ENCODE measurements around the gene AMACR. TPM values are rescaled to one million over a fixed set of nuclear protein-coding genes. Genes with fewer than 3 reads are reported as not detected.

The AMACR gene
- total and polyA plus RNA-seq, 9 of the 15 experiments (the other 6 are each of a cell fraction or from before 2014, with no cell fraction given) = 0.72 to 4.6 (median 4.0) TPM

DNA sequence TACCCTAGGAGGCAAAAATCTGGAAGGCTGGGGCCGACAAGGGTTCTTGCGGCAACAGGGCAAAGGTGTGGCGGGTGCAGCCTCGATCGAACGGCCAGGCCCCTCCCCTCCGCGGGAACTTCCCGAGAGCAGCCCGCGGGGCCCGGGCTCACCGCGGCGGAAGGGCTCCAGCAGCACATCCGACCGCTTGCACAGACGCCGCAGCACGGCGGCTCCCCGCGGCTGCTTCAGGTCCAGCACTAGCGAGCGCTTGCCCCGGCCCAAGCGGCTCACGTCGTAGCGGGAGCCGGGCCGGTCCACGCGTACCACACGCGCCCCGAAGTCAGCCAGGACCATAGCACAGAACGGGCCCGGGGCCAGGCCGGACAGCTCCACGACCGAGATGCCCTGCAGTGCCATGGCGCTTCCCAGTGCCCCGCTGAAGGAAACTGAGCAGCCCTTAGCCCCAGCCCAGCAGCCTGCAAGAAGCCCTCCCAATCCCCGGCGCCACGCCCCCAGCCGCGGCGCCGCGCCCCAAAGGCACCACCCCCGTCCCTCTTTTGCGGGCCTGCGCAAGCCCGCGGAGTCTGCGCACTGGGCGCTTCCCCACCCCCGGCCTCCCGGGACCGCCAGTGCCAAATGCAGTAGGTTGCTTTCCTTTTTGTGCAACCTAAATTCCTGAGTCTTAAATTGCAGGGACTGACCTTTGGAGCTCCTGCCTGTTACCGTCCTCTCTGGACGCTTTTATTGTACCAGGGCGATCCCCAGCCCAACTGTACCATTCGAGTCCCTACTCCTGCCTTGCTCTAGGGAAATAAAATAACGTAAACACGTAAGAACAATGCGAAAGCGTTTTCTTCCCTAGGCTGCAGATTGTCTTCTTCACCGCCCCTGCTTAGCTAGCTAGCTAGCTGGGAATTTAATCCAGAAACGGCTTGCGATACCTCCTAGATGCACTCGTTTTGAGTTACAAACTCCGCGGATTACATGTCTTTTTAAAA lies at the start of gene AMACR (continued):
- TF ChIP-seq ZNF644 (tag; IDR thresholded peaks at IDR 0.05; ENCODE audit: low read depth) (no peak), SNIP1 (IDR thresholded peaks at IDR 0.05; ENCODE audit: low read depth) (no peak), ESRRB (CRISPR knock-in tag; IDR thresholded peaks at IDR 0.05; ENCODE audit: borderline replicate concordance) (no peak), ZNF584 (CRISPR knock-in tag; IDR thresholded peaks at IDR 0.05; ENCODE audit: low read depth) (no peak), ZNF696 (CRISPR knock-in tag; conservative IDR thresholded peaks at IDR 0.05) (no peak), POU5F1 (IDR thresholded peaks at IDR 0.05; ENCODE audit: borderline replicate concordance, low read depth, low read length, partially characterized antibody) (peak; percentile 32), ZNF212 (CRISPR knock-in tag; IDR thresholded peaks at IDR 0.05) (no peak), TAF9B (IDR thresholded peaks at IDR 0.05; ENCODE audit: partially characterized antibody) (peak; percentile 66), ZBTB7A (IDR thresholded peaks at IDR 0.05; ENCODE audit: borderline replicate concordance, control insufficient read depth, low read depth, low read length) (peak; percentile 64; the same call in 1 of the 2 replicates), OTX1 (CRISPR knock-in tag; IDR thresholded peaks at IDR 0.05) (peak; percentile 8; the same call in 1 of the 2 replicates), SMARCC2 (IDR thresholded peaks at IDR 0.05; ENCODE audit: low read depth) (no peak)
- TF ChIP-seq, protein P1, sequence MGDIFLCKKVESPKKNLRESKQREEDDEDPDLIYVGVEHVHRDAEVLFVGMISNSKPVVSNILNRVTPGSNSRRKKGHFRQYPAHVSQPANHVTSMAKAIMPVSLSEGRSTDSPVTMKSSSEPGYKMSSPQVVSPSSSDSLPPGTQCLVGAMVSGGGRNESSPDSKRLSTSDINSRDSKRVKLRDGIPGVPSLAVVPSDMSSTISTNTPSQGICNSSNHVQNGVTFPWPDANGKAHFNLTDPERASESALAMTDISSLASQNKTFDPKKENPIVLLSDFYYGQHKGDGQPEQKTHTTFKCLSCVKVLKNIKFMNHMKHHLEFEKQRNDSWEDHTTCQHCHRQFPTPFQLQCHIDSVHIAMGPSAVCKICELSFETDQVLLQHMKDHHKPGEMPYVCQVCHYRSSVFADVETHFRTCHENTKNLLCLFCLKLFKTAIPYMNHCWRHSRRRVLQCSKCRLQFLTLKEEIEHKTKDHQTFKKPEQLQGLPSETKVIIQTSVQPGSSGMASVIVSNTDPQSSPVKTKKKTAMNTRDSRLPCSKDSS (IDR thresholded peaks at IDR 0.05; ENCODE audit: low read depth, partially characterized antibody) = no peak
- TF ChIP-seq, protein P2, sequence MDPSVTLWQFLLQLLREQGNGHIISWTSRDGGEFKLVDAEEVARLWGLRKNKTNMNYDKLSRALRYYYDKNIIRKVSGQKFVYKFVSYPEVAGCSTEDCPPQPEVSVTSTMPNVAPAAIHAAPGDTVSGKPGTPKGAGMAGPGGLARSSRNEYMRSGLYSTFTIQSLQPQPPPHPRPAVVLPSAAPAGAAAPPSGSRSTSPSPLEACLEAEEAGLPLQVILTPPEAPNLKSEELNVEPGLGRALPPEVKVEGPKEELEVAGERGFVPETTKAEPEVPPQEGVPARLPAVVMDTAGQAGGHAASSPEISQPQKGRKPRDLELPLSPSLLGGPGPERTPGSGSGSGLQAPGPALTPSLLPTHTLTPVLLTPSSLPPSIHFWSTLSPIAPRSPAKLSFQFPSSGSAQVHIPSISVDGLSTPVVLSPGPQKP (CRISPR knock-in tag; IDR thresholded peaks at IDR 0.05) = no peak
- TF ChIP-seq, protein P3, sequence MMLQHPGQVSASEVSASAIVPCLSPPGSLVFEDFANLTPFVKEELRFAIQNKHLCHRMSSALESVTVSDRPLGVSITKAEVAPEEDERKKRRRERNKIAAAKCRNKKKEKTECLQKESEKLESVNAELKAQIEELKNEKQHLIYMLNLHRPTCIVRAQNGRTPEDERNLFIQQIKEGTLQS (IDR thresholded peaks at IDR 0.05) = no peak
- TF ChIP-seq, protein P3 (CRISPR knock-in tag; conservative IDR thresholded peaks at IDR 0.05) = 0 out of 2 replicates have a peak, but pooled peaks have one; percentile 23
- TF ChIP-seq, protein P4, sequence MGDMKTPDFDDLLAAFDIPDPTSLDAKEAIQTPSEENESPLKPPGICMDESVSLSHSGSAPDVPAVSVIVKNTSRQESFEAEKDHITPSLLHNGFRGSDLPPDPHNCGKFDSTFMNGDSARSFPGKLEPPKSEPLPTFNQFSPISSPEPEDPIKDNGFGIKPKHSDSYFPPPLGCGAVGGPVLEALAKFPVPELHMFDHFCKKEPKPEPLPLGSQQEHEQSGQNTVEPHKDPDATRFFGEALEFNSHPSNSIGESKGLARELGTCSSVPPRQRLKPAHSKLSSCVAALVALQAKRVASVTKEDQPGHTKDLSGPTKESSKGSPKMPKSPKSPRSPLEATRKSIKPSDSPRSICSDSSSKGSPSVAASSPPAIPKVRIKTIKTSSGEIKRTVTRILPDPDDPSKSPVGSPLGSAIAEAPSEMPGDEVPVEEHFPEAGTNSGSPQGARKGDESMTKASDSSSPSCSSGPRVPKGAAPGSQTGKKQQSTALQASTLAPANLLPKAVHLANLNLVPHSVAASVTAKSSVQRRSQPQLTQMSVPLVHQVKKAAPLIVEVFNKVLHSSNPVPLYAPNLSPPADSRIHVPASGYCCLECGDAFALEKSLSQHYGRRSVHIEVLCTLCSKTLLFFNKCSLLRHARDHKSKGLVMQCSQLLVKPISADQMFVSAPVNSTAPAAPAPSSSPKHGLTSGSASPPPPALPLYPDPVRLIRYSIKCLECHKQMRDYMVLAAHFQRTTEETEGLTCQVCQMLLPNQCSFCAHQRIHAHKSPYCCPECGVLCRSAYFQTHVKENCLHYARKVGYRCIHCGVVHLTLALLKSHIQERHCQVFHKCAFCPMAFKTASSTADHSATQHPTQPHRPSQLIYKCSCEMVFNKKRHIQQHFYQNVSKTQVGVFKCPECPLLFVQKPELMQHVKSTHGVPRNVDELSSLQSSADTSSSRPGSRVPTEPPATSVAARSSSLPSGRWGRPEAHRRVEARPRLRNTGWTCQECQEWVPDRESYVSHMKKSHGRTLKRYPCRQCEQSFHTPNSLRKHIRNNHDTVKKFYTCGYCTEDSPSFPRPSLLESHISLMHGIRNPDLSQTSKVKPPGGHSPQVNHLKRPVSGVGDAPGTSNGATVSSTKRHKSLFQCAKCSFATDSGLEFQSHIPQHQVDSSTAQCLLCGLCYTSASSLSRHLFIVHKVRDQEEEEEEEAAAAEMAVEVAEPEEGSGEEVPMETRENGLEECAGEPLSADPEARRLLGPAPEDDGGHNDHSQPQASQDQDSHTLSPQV (IDR thresholded peaks at IDR 0.05) = no peak; the same call in 1 of the 2 replicates

All from K562 (cell line).